Upper lobe of left lung (tissue), 6 donors: ENCODE measurements around the gene JTB. TPM values are rescaled to one million over a fixed set of nuclear protein-coding genes. Genes with fewer than 3 reads are reported as not detected.

Experiments used
- ATAC-seq, 2 donors: fragments of 200-7000 bp; cut with Tn5 transposase; one replicate each; pipeline ENCODE4 v1.9.1; 2022; ENCODE audit warnings: mild to moderate bottlenecking in 2 of 2, moderate library complexity in 2 of 2; ENCODE audit not compliant: low FRiP score in 2 of 2
- DNase-seq, 2 donors: peaks; one replicate each; pipeline ENCODE4 v3.0.0-alpha.2; 2019 to 2020
- H3K27ac ChIP-seq, 4 donors: fragments of 200-600 bp; sonication (generic); one replicate each; pipeline ENCODE4 v1.5.1; 2016 to 2019
- H3K27me3 ChIP-seq, 4 donors: fragments of 200-600 bp; sonication (generic); one replicate each; pipeline ENCODE4 v1.5.1; 2017 to 2019
- H3K36me3 ChIP-seq, 4 donors: fragments of 200-600 bp; sonication (generic); one replicate each; pipeline ENCODE4 v1.5.1; 2016 to 2019
- H3K4me1 ChIP-seq, 4 donors: fragments of 200-600 bp; sonication (generic); one replicate each; pipeline ENCODE4 v1.5.1; 2018 to 2019
- H3K4me3 ChIP-seq, 4 donors: fragments of 200-600 bp; sonication (generic); one replicate each; pipeline ENCODE4 v1.5.1; 2017 to 2019; ENCODE audit warnings: mild to moderate bottlenecking in 2 of 4, moderate library complexity in 1 of 4
- H3K9me3 ChIP-seq, 4 donors: fragments of 200-600 bp; sonication (generic); one replicate each; pipeline ENCODE4 v1.5.1; 2018 to 2019
- CTCF ChIP-seq, 6 experiments: fragments of 450-650 bp in 4 of 6; fragments of 200-600 bp in 2 of 6; sonication (generic) in 2 of 6; IDR thresholded peaks; one replicate each; pipeline ENCODE4 v1.5.1; 2016 to 2019; ENCODE audit warnings: antibody characterized with exemption in 6 of 6
- EP300 ChIP-seq, 4 donors: sonication (generic); formaldehyde crosslinking; IDR thresholded peaks; one replicate each; pipeline ENCODE4 v1.5.1; 2017; ENCODE audit warnings: antibody characterized with exemption in 4 of 4, control low read depth in 2 of 4
- POLR2A ChIP-seq, 4 donors: fragments of 450-650 bp; IDR thresholded peaks; one replicate each; pipeline ENCODE4 v1.5.1; 2016 to 2017; ENCODE audit warnings: antibody characterized with exemption in 4 of 4, mild to moderate bottlenecking in 2 of 4
- POLR2AphosphoS5 ChIP-seq, 2 donors: sonication (generic); formaldehyde crosslinking; IDR thresholded peaks; one replicate each; pipeline ENCODE4 v1.5.1; 2017; ENCODE audit warnings: antibody characterized with exemption in 2 of 2
- WGBS, 2 donors: methylation state at CpG; one replicate each; pipeline ENCODE4 v1.1.5; 2017 to 2018; 5-methylcytosine and 5-hydroxymethylcytosine counted together
- total RNA-seq, 6 donors: library from RNA; depleted of rRNA in 4 of 6; stranded (reverse); fragments of >200 nt in 4 of 6; gene quantifications; one replicate each; pipeline versions ENCODE4 v1.1.0 to v1.2.1, GENCODE V29; 2016 to 2021
- donor health status: DM: no; HTN: no; CAD: no; lungs with moderate emphysema.
- donor health status: DM: no; HTN: yes; CAD: no; lungs with severe emphysema.

JTB gene
- total RNA-seq, 6 donors from 2014 or later = 123 to 285 (median 157) TPM

- whole genome bisulfite sequencing, 2 donors = 97 to 98% methylated on average over 9 to 10 of the region's 10 CpGs
- H3K4me1 ChIP-seq = peaks cover 27 to 47% (median 31%) of the 10 kb centered on the region in 4 donors
- ATAC-seq (no peak), DNase-seq (no peak)
- peaks cover 24 to 58% (median 42%) of the 10 kb centered on the region in 4 donors for H3K36me3 ChIP-seq
- no peaks in the 10 kb centered on the region for H3K9me3 ChIP-seq
- no peak overlapping the region for H3K27ac ChIP-seq
- H3K27me3 ChIP-seq = no peaks in the 10 kb centered on the region
- TF ChIP-seq EP300 (IDR thresholded peaks at IDR 0.05) (no peak), CTCF (IDR thresholded peaks at IDR 0.05) (no peak), POLR2AphosphoS5 (IDR thresholded peaks at IDR 0.05) (no peak), POLR2A (IDR thresholded peaks at IDR 0.05) (no peak)
- H3K4me3 ChIP-seq = no peak overlapping the region
Observed at GRCh38 chr1:153954826-153955225, 22.6 kb downstream of the JTB start.

GRCh38 chr1:153953859-153954365 lies 23.6 kb downstream of the JTB start:
- DNase-seq = no peak
- no peaks in the 10 kb centered on the region for H3K9me3 ChIP-seq
- no peak for TF ChIP-seq POLR2A (IDR thresholded peaks at IDR 0.05)
- TF ChIP-seq CTCF (IDR thresholded peaks at IDR 0.05) = no peak
- no peak for TF ChIP-seq EP300 (IDR thresholded peaks at IDR 0.05)
- no peak for TF ChIP-seq POLR2AphosphoS5 (IDR thresholded peaks at IDR 0.05)

GRCh38 chr1:153951801-153952200 lies 25.7 kb downstream of the JTB start:
- no peak overlapping the region for H3K27ac ChIP-seq
- TF ChIP-seq EP300 (IDR thresholded peaks at IDR 0.05) (no peak), POLR2AphosphoS5 (IDR thresholded peaks at IDR 0.05) (no peak), POLR2A (IDR thresholded peaks at IDR 0.05) (no peak), CTCF (IDR thresholded peaks at IDR 0.05) (no peak)
- no peak overlapping the region for H3K4me3 ChIP-seq
- H3K27me3 ChIP-seq = no peaks in the 10 kb centered on the region
- H3K9me3 ChIP-seq = no peaks in the 10 kb centered on the region
- 100% methylated on average over 1 to 2 of the region's 2 CpGs for WGBS, 2 donors
- peaks cover 17 to 34% (median 21%) of the 10 kb centered on the region in 4 donors for H3K4me1 ChIP-seq
- ATAC-seq = no peak
- peaks cover 24 to 81% (median 64%) of the 10 kb centered on the region in 4 donors for H3K36me3 ChIP-seq
- DNase-seq = no peak

More at GRCh38 chr1:153953859-153954365, 23.6 kb downstream of the JTB start:
- no peak for ATAC-seq
- Histone ChIP-seq H3K27me3 (no peaks in the 10 kb centered on the region), H3K36me3 (peaks cover 24 to 62% (median 49%) of the 10 kb centered on the region in 4 donors), H3K4me3 (no peak overlapping the region), H3K4me1 (peaks cover 23 to 40% (median 24%) of the 10 kb centered on the region in 4 donors), H3K27ac (no peak overlapping the region)
- 82 to 85% methylated on average over 4 of the region's 4 CpGs for WGBS, 2 donors

GRCh38 chr1:153951183-153951582 lies 26.3 kb downstream of the JTB start:
- DNase-seq (no peak), ATAC-seq (no peak)
- Histone ChIP-seq H3K36me3 (peaks cover 24 to 82% (median 64%) of the 10 kb centered on the region in 4 donors), H3K27ac (no peak overlapping the region), H3K9me3 (no peaks in the 10 kb centered on the region), H3K4me3 (no peak overlapping the region), H3K4me1 (peaks cover 13 to 30% (median 17%) of the 10 kb centered on the region in 4 donors), H3K27me3 (no peaks in the 10 kb centered on the region)
- WGBS, 2 donors = 90 to 95% methylated on average over 11 of the region's 11 CpGs
- no peak for TF ChIP-seq EP300 (IDR thresholded peaks at IDR 0.05)
- TF ChIP-seq POLR2A (IDR thresholded peaks at IDR 0.05) = no peak

- Histone ChIP-seq H3K36me3 (peaks cover 19 to 68% (median 48%) of the 10 kb centered on the region in 4 donors), H3K27ac (peak within 1 kb of the TSS; percentile 98 to 100 (median 98)), H3K4me3 (peak within 1 kb of the TSS; percentile 60 to 99 (median 98)), H3K27me3 (no peaks in the 10 kb centered on the region), H3K9me3 (no peaks in the 10 kb centered on the region), H3K4me1 (peaks cover 22 to 31% (median 28%) of the 10 kb centered on the region in 4 donors)
- peak; percentile 94 to 100 (median 96) for TF ChIP-seq CTCF (IDR thresholded peaks at IDR 0.05)
- TF ChIP-seq POLR2AphosphoS5 (IDR thresholded peaks at IDR 0.05) = peak; percentile 51
- no peak for TF ChIP-seq EP300 (IDR thresholded peaks at IDR 0.05)
- DNase-seq = peak; percentile 90 to 96
- WGBS, 2 donors = 10 to 37% methylated on average over 5 to 19 of the region's 28 CpGs
- ATAC-seq = peak; percentile 89 to 92
Observed at GRCh38 chr1:153946622-153947241, 30.7 kb downstream of the JTB start, which contains the start of gene DENND4B. DENND4B (minus strand) TSS chr1:153946718; CDS start chr1:153944374, 2,344 bp downstream.
